GM19099 (cell line): ENCODE results near the gene DGKQ.

Experiments used
- POLR2A ChIP-seq: IDR thresholded peaks from 3 replicates; pipeline ENCODE4 v1.6.1; 2011; ENCODE audit warnings: low read depth; ENCODE audit not compliant: insufficient read length; ENCODE audit errors: extremely low read depth

Gene DGKQ

DNA sequence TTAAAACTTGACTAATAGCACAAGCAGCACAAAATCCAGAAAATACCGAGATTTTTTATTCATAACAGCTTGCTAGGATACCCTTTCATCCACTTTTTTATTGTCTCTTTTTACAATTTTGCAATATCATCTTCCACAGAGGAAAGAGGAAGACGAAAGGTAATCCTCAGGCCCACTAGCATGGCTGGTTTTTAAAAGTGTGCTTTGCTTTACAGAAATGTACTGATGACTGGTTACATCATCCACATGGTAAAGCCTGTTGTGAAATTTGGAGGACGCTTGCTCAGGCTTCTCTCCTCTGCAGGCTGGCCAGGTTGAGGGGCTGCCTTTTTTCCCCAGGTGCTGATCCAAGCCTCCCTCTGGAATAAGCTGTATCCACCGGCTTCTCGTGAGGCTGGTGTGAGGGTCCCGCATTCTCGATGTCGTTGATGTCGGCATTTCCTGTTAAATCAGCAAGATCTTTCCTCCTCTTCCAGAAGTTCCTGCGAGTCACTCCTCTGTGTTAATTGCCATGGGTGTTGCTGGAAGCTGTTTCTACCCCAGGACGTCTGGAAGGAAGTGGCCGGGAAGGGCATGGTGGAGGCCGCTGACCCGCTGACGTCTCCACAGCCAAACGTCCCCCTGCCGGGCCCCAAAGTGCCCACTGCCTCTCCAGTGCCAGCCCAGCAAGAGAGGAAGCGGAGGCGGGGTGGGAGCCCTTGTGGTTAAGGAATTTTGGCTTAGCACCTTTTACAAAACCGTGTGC, 5.8 kb upstream of the DGKQ start:
- no peak for TF ChIP-seq POLR2A

DNA sequence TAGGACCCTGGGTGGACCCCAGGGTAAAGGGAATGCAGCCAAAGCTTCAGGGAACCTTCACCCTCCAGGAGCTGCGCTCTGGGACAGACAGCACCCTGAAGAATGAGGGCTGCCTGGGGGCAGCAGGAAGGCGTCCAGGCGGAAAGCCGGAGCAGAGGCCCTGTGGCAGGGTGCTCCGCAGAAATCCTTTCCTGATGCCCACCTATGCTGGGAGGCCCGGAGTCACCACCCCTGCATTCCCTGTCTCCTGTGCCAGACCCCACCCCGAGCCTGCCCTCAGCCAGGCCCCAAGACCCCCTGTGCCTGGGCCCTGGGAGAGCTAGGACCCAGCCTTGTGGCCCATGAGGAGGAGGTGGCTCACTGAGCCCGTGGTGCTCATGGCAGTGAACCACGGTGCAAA, 1.3 kb upstream of the DGKQ start:
- no peak for TF ChIP-seq POLR2A

DNA sequence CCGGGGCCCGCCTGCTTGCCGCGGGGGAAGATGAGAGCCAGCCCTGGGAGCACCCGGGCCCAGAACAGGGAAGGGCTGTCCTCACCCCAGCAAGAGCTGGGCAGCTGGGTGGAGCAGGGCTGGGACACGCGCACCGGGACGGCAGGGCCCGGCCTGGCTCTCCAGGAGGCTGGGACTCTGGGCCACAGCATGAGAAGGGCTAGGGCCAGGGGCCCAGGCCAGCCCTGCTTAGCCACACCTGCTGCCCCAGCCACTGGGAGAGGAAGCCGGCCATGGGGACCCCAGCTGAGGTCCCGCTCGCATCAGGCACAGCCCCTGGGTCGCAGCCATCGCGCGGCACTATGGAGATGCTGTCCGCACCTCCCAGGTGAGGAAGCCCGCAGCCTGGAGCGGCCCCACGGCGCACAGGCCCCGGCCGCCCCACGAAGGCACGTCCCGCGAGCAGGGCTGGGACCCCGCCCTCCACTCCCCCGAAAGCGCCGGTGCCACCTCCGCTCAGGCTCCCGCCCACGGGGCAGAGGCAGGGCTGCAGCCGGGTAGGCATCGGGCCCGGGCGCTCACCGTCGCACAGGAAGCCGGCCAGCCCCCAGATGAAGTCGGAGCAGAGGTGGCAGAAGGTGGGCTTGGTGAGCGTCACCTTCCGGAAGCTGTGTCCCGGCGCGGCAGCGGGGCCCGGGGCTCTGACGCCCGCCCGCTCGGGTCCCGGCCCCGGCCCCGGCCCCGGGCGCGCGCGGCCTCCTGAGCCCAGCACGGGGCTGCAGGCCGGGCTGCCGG, 531 bp downstream of the DGKQ start:
- peak; percentile 7 for TF ChIP-seq POLR2A

DNA sequence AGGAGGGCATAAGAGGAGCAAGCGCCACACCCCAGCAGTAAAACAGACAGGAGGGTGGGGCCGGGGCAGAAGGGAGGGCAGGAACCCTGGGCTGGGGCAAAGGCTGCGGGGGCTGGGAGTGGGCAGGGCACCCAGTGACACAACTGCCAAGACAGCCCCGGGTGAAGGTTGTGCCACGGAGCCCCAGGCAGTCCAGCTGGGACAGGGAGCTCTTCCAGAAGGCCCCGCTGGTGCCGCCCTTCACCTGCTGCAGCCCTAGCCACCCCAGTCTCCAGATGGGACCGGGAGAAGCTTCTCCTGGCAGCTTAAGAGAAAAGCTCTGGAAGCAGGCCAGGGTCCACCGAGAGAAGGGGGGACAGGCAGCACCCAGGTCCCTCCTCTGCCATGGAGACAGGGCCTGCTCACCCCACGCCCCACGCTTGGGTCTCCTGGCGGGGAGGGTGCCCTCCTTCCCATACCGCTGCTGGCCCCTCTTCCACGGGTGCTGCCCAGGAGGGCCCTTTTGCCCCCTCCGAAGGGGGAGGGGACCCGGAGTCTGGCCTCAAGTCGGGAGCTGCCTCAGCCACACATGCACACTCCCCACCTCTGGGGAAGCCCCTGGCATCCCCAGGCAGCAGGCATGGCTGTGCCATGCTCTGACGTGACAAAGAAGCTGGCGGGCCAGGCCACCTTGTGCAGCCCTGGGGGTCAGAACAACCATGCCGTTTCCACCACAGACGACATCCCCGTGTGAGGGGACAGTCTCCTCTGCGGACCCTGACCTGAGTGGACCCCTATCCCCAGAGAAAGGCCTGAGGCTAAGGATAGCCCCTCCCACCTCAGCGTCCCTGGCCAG, 1.5 kb downstream of the DGKQ start:
- TF ChIP-seq POLR2A: no peak

DNA sequence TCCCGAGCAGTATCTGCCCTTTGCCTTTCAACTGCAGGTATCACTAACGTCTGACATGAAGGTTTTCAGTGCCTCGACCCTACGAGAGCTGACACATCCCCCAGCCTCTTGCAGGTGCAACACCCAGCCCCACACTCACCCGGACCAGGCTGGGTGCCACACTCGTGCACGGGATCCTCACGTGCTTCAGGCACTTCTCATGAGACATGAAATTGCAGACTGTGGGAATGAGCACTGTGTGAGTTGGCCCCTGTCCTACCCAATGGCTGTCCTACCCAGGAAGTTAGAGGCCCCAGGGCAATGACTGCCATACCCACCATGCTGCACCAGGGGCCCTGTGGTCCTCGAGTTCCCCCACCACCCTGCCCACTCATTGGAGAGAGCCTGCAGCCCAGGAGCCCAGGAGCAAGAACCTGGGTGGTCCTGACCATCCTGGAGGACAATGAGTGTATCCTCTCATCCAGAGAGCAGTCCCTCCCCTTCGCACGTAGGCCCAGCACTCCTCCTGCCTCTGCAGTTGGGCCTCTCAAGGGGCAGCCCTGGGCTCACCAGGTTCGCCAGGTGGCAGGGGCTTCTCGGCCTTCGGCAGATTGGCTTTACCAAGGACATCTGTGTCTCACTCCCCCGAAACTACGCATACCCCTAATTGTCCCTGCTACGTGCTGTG, 2.4 kb downstream of the DGKQ start:
- no peak for TF ChIP-seq POLR2A

DNA sequence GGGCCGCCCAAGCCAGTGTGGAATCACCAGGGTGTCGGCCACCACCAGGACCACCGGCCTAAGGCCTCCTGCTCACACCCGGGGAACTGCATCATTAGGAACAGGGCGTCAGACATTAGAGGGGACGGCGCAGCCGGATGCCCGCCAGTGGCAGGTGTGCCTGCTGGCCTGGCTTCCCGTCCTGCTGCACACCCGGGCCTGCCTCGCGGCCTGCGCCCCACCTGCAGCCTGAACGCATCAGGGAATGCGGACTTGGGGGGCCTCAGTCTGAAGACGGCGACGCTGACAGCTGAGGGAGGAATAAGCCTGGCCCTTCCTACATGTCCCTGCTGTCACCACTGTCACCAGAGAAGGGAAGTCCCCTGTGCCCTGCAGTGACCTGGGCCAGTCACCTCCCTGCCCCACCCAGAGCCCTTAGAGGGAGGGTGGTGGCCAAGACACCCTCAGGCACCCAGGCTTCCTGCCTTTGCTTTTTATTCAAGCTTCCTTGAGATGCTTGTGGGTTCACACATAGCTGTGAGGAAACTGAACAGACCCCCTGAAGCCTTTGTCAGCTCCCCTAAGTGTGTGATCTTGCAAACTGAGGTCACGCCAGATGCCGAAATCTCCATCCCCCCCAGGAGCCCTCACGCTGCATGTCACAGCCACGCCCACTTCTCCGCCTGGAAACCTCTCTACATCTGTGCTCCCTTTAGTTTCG, 3.2 kb downstream of the DGKQ start:
- TF ChIP-seq POLR2A: no peak

DNA sequence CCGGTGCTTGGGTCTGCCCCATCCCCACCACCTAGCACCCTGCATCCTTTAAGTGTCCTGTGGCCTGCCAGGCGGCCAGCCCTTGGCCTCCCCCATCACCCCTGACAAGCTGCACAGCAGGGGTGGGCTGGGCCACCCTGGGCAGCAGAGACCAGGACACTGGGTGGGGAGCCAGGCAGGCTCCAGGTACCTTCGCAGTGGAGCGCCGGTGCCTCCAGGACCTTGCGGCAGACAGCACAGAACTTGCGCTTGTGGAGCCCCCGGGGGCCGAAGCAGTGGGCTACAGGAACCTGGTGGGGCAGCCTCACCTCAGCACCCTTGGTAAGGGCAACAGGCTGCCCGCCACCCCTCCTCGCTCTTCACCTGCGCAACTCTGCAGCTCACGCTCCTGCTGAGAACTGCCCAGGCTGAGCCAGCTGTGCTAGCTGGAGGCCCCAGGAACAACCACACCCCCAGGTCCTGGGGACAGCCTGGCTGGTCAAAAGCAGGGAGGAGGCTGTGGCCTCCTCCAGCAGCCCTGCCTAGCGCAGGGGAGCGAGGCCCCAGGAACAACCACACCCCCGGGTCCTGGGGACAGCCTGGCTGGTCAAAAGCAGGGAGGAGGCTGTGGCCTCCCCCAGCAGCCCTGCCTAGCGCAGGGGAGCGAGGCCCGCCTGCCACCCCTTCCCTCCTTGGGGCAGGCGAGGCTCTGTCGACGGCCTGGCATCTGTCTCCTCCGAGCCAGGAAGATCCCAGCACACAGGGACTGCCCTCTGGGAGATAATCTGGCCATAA, 4.6 kb downstream of the DGKQ start:
- no peak for TF ChIP-seq POLR2A

DNA sequence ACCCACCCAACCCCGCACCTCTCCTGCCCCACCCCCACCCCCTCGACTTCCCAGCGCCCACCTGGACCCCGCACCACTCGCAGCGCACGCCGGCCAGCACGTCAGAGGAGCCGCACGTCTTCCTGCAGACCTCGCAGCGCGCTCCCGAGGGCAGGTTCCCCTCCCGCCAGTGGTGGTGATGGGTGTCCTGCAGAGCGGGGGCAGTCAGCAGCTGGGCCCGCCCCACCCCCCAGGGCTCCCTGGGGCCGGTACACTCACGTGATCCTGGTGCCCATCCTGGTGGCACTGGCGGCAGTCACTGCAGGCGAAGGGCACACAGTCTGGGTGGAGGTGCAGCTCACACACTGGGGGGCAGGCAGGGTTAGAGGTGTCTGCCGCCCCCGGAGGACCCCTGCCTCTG, 5.1 kb downstream of the DGKQ start:
- TF ChIP-seq POLR2A: no peak

DNA sequence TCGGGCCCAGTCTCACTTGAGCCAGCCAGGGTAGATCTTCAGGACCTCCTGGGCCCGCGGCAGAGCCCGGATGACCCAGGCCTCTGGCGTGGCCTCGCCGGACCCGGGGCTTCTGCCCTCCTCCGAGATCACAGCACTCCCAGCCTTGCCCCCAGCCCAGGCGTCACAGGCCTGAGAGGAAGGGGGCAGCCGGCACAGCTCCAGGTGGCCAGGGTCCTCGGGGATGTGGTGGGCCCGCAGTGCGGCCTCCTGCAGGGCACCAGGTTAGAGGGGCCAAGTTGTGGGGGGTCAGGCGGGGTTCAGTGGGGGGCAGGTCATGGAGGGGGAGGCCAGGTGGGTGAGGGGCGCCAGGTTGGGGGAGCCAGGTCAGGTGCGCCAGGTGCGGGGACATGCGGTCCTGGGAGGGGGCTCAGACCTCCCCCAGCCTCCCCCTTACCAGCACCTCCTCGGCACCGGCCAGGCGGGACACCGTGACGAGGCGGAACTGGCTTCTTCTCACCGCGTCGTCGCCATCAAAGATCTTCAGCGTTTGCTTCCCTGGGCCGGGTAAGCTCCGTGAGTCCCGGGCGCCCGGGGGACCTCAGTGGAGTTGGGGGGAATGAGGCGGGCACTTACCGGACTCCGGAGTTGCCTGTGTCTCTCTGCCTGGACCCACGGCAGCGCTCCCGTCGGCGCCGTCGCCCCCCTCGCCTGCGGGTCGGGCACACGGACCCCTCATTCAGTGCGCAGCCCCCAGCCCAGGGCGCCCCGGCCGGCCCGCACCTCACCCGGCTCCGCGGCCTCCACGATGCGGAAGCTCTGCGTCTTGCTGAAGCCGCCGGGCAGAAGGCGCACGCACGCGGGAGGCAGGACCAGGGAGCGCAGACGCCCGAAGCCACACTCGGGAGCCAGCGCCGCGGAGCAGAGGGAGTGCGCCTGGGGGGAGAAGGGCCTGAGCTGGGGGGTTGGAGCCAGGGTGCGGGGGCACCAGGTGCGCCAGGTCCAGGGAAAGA, 6.0 kb downstream of the DGKQ start:
- TF ChIP-seq POLR2A: no peak

DNA sequence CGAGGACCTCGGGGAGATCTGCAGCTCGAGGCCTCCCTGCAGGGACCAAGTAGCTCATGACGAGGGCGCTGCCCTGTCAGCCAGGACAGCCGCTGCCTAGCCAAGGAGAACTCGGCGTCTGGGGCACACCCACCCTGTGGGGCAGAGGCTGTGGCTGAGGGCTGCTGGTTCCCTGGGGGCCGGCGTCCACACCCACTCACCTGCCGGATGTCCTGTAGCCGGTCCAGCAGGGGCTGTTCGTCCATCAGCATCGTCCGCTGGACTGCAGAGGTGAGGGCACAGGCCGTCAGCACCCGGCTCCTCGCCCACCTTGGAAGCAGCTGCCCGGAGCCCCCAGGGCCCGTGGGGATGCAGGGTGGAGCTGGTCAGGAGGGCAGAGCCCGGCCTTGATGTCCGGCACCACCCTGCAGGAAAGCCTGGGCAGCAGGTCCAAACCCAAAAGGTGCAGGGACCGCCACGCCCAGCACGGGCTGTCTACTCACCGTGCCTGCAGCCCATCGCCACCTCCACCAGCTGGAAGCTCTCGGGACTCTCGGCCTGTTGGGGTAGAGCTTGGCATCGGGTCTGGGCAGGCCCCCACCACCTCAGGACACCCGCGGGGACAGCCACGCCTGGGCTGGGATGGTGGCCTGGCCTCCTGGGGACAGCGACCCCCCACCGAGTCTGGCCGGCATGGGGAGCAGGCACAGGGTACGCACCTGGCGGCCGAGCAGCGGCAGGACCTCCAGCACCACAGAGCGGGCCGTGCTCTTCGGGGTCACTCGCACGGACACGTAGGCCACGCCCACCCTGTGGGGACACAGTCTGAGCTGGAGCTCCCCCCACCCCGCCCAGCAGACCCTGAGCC, 6.9 kb downstream of the DGKQ start:
- no peak for TF ChIP-seq POLR2A

DNA sequence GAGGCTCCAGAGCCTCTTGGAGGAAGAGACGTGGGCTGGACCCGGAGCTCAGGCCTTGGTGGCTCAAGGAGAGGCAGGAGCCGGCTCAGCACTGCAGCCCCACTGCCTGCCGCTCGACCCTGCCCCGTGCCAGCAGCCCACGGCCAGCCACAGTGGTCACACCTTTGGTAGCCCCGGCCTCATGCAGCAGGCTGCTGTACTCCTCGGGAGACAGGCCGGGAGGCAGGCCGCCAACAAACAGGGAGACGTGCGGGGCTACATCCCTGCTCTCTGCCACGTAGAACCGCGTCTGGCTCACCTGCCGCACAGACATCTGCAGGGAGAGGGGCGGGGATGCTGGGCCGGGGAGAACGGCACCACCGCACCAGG, 7.6 kb downstream of the DGKQ start:
- no peak for TF ChIP-seq POLR2A
